G401.6 (cell line): ENCODE measurements around the gene RASGRP3.

ENCODE experiments used
- FAIRE-seq: peaks from 2 replicates; lab custom pipeline; 2012; peaks lifted over from hg19 to GRCh38; lab: Jason Lieb, UNC

The RASGRP3 gene

GRCh38 chr2:33492399-33493134 lies 16.1 kb downstream of the RASGRP3 start:
- no peak for FAIRE-seq

GRCh38 chr2:33494155-33494779 lies 17.8 kb downstream of the RASGRP3 start:
- FAIRE-seq: no peak

- no peak for FAIRE-seq
Measured at GRCh38 chr2:33494877-33495641, 18.6 kb downstream of the RASGRP3 start.

DNA sequence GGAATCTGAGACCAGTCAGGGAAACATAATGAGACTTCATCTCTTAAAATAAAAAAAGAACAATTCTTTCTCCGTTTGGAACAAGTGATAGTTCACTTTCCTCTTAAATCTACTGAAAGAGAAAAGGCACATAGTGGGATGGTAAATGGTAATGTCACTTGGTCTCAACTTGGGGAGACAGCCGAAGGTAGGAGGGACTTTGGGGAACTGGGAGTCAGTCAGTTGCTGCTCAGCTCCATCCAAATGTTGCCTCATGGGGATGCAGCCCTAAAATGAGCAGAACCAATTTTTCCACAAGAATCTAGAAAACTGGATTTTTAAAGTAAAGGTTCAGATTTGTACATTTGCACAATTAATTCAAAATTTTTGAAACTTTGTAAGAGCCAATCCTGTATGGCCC lies 19.2 kb downstream of the RASGRP3 start:
- FAIRE-seq: no peak

- FAIRE-seq: no peak
Measured at GRCh38 chr2:33496150-33496549, 19.7 kb downstream of the RASGRP3 start.

- no peak for FAIRE-seq
Measured at GRCh38 chr2:33496726-33497125, 20.3 kb downstream of the RASGRP3 start.

DNA sequence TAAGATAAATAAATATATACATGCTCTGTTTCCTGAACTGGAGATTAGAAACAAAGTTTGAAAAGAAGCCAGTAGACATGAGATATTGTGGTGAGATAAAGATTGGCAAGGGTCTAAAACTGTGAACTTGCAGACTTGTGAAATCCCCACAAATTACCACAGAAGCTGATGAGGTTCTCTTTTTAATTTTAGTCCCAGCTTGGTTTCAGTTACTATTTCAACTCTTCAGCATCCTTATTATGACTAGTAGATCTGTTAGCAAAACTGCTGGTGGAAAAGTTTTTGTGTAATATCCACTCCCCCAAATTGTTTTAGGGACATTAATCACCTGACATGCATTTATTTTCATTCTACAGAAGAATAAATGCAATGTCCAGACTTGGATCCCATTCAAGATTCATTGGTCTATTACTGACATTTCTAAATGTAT lies 20.8 kb downstream of the RASGRP3 start:
- FAIRE-seq: no peak

- FAIRE-seq: no peak
Measured at GRCh38 chr2:33498291-33498956, 22.0 kb downstream of the RASGRP3 start.

GRCh38 chr2:33500177-33500576 lies 23.7 kb downstream of the RASGRP3 start:
- FAIRE-seq: no peak

DNA sequence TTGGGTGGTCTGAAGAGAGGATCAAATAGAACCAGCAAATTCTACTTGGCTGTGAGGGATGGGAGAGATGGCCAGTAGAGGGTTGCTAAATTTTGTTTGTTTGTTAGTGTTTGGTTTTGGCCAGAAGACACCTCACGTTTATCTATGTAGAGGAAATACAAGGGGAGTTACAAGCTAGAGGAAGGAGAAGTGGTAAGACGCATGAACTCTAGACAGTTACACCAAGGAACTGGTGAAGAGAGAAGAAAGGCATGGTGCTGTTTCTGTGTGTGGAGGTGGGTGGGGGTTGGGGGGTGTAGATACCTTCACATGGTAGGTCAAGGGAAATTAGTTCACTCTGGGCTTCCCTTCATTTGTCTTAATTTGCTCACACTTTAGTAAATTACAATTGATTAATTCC lies 25.6 kb downstream of the RASGRP3 start:
- FAIRE-seq: no peak

- no peak for FAIRE-seq
Measured at GRCh38 chr2:33503002-33503401, 26.6 kb downstream of the RASGRP3 start.

DNA sequence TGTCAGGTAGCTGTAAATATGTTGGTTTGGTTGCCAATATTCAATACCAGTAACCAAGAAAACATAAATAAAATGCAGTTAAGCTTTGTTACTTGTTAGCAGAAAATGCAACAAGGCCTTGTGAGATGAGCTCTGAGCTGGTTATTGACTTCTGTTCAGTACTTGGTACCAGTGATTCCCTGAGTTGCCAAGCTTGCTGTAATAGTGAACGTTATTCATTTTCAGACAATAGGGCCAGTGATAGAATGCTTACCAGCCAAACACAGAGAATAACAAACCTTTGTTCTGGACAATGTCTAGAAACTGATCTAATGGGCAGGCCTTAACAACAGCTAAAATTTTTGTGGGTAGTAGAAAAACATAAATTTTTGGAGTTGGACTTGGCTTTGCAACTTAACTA lies 29.5 kb downstream of the RASGRP3 start:
- FAIRE-seq: no peak

GRCh38 chr2:33509908-33510585 lies 33.6 kb downstream of the RASGRP3 start:
- FAIRE-seq: no peak

DNA sequence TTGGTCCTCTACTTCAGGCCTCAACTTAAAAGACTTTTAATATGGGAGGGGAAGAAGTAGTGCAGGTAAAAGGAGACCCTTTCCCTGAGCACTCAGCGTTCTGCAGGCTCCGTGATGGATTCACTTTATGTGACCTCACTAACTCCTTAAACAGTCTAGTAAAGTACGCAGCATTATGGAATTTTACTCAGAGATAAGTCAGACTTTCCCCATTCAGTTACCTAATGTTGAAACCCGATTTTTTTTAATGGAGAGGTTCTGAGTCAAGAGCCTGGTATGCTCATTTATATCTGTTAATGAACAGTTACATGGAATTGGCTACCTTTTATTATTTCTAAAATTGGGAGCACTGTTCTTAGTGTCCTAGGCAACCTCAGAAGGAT lies 34.1 kb downstream of the RASGRP3 start:
- FAIRE-seq: no peak

GRCh38 chr2:33511141-33511540 lies 34.7 kb downstream of the RASGRP3 start:
- FAIRE-seq: no peak

DNA sequence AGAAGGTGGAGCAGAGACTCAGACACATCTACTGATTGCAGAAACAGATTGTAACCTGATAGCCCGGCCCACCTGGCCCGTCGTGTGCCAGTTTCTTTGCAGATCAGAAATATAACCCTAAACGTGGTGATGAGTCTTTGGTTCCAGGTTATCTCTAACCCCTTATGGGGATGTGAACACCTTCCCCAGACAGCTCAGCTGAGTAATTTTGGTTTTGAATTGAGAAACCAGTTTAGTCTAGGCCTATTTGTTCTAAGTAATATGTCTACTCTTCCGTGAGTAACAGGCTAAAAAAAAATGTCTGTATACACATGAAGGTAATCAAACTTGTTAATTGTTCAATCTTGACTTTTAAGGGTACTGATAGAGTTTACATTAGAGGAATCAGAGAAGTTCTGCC lies 35.7 kb downstream of the RASGRP3 start:
- no peak for FAIRE-seq

DNA sequence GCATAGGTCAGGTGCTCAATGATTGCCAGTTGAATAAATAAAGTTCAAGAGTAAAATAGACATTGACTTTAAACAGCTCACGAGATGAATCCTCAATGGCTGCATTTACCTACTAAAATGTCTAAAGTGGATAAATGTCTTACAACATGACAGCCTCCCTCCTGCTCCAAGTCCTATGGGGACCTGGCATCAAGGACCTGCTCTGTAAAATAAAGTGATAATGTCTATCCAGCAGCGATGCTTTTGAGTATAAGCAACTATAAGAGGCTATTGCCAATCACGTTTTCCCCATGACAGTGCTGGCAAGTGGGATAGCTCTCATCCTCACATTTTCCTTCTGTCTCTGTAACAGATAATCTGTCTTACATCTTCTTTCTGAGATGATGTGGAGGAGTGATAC lies 37.0 kb downstream of the RASGRP3 start:
- FAIRE-seq: no peak

GRCh38 chr2:33516456-33516995 lies 40.1 kb downstream of the RASGRP3 start:
- no peak for FAIRE-seq

DNA sequence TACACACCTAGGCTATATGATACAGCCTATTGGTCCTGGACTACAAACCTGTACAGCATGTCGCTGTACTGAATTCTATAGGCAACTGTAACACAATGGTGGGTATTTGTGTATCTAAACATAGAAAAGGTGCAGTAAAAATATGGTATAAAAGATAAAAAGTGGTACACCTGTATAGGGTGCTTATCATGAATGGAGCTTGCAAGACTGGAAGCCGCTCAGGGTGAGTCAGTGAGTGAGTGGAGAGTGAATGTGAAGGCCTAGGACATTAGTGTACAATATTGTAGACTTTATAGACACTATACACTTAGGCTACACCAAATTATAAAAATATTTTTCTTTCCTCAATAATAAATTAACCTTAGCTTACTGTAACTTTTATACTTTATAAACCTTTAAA lies 41.8 kb downstream of the RASGRP3 start:
- no peak for FAIRE-seq

DNA sequence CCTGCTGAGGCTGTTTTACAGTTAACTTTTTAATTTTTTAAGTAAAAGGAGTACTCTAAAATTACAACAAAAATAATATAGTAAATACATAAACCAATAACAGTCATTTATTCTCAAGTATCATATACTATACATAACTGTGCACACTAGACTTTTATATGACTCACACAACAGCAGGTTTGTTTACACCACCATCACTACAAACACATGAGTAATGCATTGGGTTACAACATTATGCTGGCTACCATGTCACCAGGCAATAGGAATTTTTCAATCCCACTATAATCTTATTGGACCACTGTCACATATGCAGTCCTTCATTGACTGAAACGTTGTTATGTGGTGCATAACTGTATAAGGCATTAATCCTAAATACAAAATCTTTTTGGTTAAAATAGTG lies 42.5 kb downstream of the RASGRP3 start:
- FAIRE-seq: no peak

GRCh38 chr2:33521791-33522281 lies 45.4 kb downstream of the RASGRP3 start:
- FAIRE-seq: no peak

- FAIRE-seq: no peak
Measured at GRCh38 chr2:33522576-33522975, 46.1 kb downstream of the RASGRP3 start.
